OCI-LY3 (cell line): Measurements from ENCODE around the gene B3GNT4.

ENCODE experiments used
- H2AFZ ChIP-seq: fragments of 200-600, 300-600 bp; shearing (Covaris generic); 2 replicates; pipeline ENCODE4 v1.6.0; 2014; ENCODE audit warnings: antibody characterized with exemption, low read depth, low read length
- H3K27ac ChIP-seq: fragments of 200-600, 300-600 bp; sonication (generic); 2 replicates; pipeline ENCODE4 v1.5.1; 2014; ENCODE audit warnings: mild to moderate bottlenecking, low read length, moderate library complexity, mixed read lengths
- H3K27me3 ChIP-seq: fragments of 200-600, 300-600 bp; sonication (generic); 2 replicates; pipeline ENCODE4 v1.6.1; 2014; ENCODE audit warnings: low read depth, low read length, mixed read lengths
- H3K36me3 ChIP-seq: fragments of 200-600, 300-600 bp; sonication (generic); replicated peaks from 2 replicates; pipeline ENCODE3; 2014; ENCODE audit warnings: low read depth, low read length, mixed read lengths
- H3K4me1 ChIP-seq: fragments of 300-600, 200-600 bp; sonication (generic); 2 replicates; pipeline ENCODE4 v1.6.1; 2014; ENCODE audit warnings: low read length, mixed read lengths
- H3K4me2 ChIP-seq: fragments of 200-600, 300-600 bp; sonication (generic); 2 replicates; pipeline ENCODE4 v1.6.1; 2014; ENCODE audit warnings: low read length, mixed read lengths
- H3K4me3 ChIP-seq: fragments of 300-600, 200-600 bp; sonication (generic); 2 replicates; pipeline ENCODE4 v1.5.1; 2014; ENCODE audit warnings: antibody characterized with exemption, mild to moderate bottlenecking, low read length, moderate library complexity
- H3K79me2 ChIP-seq: fragments of 300-600, 200-600 bp; shearing (Covaris generic); 2 replicates; pipeline ENCODE4 v1.6.1; 2014; ENCODE audit warnings: mild to moderate bottlenecking, low read length, mixed read lengths
- H3K9ac ChIP-seq: fragments of 300-600, 200-600 bp; shearing (Covaris generic); 2 replicates; pipeline ENCODE4 v1.6.0; 2014; ENCODE audit warnings: mild to moderate bottlenecking, low read length, moderate library complexity
- H3K9me3 ChIP-seq: fragments of 200-600, 300-600 bp; shearing (Covaris generic); 2 replicates; pipeline ENCODE4 v1.6.1; 2014; ENCODE audit warnings: low read length, mixed read lengths; ENCODE audit not compliant: insufficient read depth
- H4K20me1 ChIP-seq: fragments of 200-600, 300-600 bp; sonication (generic); 2 replicates; pipeline ENCODE4 v1.6.1; 2016; ENCODE audit warnings: low read length, mixed read lengths; ENCODE audit not compliant: insufficient read depth
- CTCF ChIP-seq: fragments of 200-600, 300-600 bp; sonication (generic); IDR thresholded peaks from 2 replicates; pipeline ENCODE4 v1.5.1; 2014; ENCODE audit warnings: antibody characterized with exemption, low read length, low read depth
- EZH2phosphoT487 ChIP-seq: fragments of 200-600 bp; shearing (Covaris generic); IDR thresholded peaks from 2 replicates; pipeline ENCODE4 v1.6.1; 2018; ENCODE audit warnings: antibody characterized with exemption, mixed run types, low read depth

Gene B3GNT4

GRCh38 chr12:122206976-122207375 lies 3.5 kb downstream of the B3GNT4 start:
- Histone ChIP-seq H3K4me2 (no peak overlapping the region), H3K27me3 (no peaks in the 10 kb centered on the region), H3K36me3 (peaks cover 28% of the 10 kb centered on the region), H3K27ac (no peak overlapping the region), H3K9me3 (no peaks in the 10 kb centered on the region), H3K4me1 (no peaks in the 10 kb centered on the region), H4K20me1 (no peaks in the 10 kb centered on the region), H2AFZ (no peak overlapping the region), H3K9ac (no peak overlapping the region), H3K79me2 (no peaks in the 10 kb centered on the region), H3K4me3 (no peak overlapping the region)
- no peak for TF ChIP-seq CTCF
- no peak for TF ChIP-seq EZH2phosphoT487

- no peaks in the 10 kb centered on the region for H4K20me1 ChIP-seq
- no peaks in the 10 kb centered on the region for H3K27me3 ChIP-seq
- H3K36me3 ChIP-seq, result peaks cover 32% of the 10 kb centered on the region
Measured at GRCh38 chr12:122207391-122207790, 3.9 kb downstream of the B3GNT4 start.

GRCh38 chr12:122208073-122208820 lies 4.7 kb downstream of the B3GNT4 start:
- no peak overlapping the region for H3K4me3 ChIP-seq
- H3K27ac ChIP-seq, result no peak overlapping the region
- H3K9ac ChIP-seq, result no peak overlapping the region
- H3K79me2 ChIP-seq, result no peaks in the 10 kb centered on the region
- no peaks in the 10 kb centered on the region for H3K27me3 ChIP-seq
- H3K9me3 ChIP-seq, result no peaks in the 10 kb centered on the region
- H2AFZ ChIP-seq, result no peak overlapping the region
- TF ChIP-seq CTCF (no peak), EZH2phosphoT487 (no peak)
- no peak overlapping the region for H3K4me2 ChIP-seq
- H4K20me1 ChIP-seq, result no peaks in the 10 kb centered on the region
- no peaks in the 10 kb centered on the region for H3K4me1 ChIP-seq
- peaks cover 34% of the 10 kb centered on the region for H3K36me3 ChIP-seq

More at GRCh38 chr12:122207391-122207790, 3.9 kb downstream of the B3GNT4 start:
- H3K4me3 ChIP-seq, result no peak overlapping the region
- no peak overlapping the region for H3K4me2 ChIP-seq
- H3K4me1 ChIP-seq, result no peaks in the 10 kb centered on the region
- H3K9ac ChIP-seq, result no peak overlapping the region
- H3K27ac ChIP-seq, result no peak overlapping the region
- no peak overlapping the region for H2AFZ ChIP-seq
- no peaks in the 10 kb centered on the region for H3K79me2 ChIP-seq
- TF ChIP-seq EZH2phosphoT487 (no peak), CTCF (no peak)
- H3K9me3 ChIP-seq, result no peaks in the 10 kb centered on the region

- peaks cover 59% of the 10 kb centered on the region for H3K36me3 ChIP-seq
- H4K20me1 ChIP-seq, result no peaks in the 10 kb centered on the region; the same call in 1 of the 2 replicates
- no peak overlapping the region for H2AFZ ChIP-seq
- H3K9me3 ChIP-seq, result no peaks in the 10 kb centered on the region
- TF ChIP-seq CTCF, result no peak
- H3K4me2 ChIP-seq, result no peak overlapping the region
- no peak overlapping the region for H3K27ac ChIP-seq
- no peaks in the 10 kb centered on the region for H3K4me1 ChIP-seq
- no peak overlapping the region for H3K9ac ChIP-seq
- H3K4me3 ChIP-seq, result no peak overlapping the region
- peaks cover 14% of the 10 kb centered on the region for H3K79me2 ChIP-seq
- no peaks in the 10 kb centered on the region for H3K27me3 ChIP-seq
Measured at GRCh38 chr12:122215771-122216170, 12.3 kb downstream of the B3GNT4 start.
